Trophoblast cell (in vitro differentiated cells and primary cell): ENCODE results near the gene SEC23B.
A peak's percentile ranks its signal among the peaks of the same experiment; 100 is the strongest.
"Not testable (repeated sequence)": the region's sequence is repeated elsewhere in the genome, so short reads cannot be mapped to it uniquely, and the experiment has no call there.

Source experiments
- DNase-seq, 2 donors: peaks; one replicate each; pipeline ENCODE4 v3.0.0-alpha.2; 2016
- H2AFZ ChIP-seq: 2 replicates; pipeline ENCODE4 v1.6.1; 2013; ENCODE audit warnings: low read length, moderate library complexity, mild to moderate bottlenecking; ENCODE audit not compliant: insufficient read depth, poor library complexity
- H2AK5ac ChIP-seq: 2 replicates; pipeline ENCODE4 v1.6.1; 2013; ENCODE audit warnings: mild to moderate bottlenecking, low read length
- H2BK120ac ChIP-seq: 2 replicates; pipeline ENCODE4 v1.6.1; 2013; ENCODE audit warnings: low read length, mild to moderate bottlenecking, moderate library complexity; ENCODE audit not compliant: insufficient read depth, poor library complexity
- H2BK12ac ChIP-seq: 2 replicates; pipeline ENCODE4 v1.6.1; 2013; ENCODE audit warnings: mild to moderate bottlenecking, low read length, moderate library complexity
- H2BK5ac ChIP-seq: 2 replicates; pipeline ENCODE4 v1.6.1; 2013; ENCODE audit warnings: low read length, low read depth, moderate library complexity, mild to moderate bottlenecking; ENCODE audit not compliant: poor library complexity
- H3K14ac ChIP-seq: 2 replicates; pipeline ENCODE4 v1.6.1; 2013; ENCODE audit warnings: mild to moderate bottlenecking, low read length
- H3K18ac ChIP-seq: 2 replicates; pipeline ENCODE4 v1.6.1; 2013; ENCODE audit warnings: mild to moderate bottlenecking, low read length
- H3K23ac ChIP-seq: 2 replicates; pipeline ENCODE4 v1.6.1; 2013; ENCODE audit warnings: low read length
- H3K27ac ChIP-seq: 2 replicates; pipeline ENCODE4 v1.5.1; 2013; ENCODE audit warnings: low read depth, mild to moderate bottlenecking, inconsistent platforms, low read length, moderate library complexity
- H3K27me3 ChIP-seq: 2 replicates; pipeline ENCODE4 v1.6.1; 2013; ENCODE audit warnings: inconsistent platforms, mild to moderate bottlenecking, low read length, moderate library complexity; ENCODE audit not compliant: insufficient read depth
- H3K36me3 ChIP-seq, 2 experiments: 1 replicate in 1 of 2; 2 replicates in 1 of 2; pipeline ENCODE4 v1.6.1; 2013; ENCODE audit warnings: low read length in 2 of 2, mild to moderate bottlenecking in 2 of 2, moderate library complexity in 1 of 2; ENCODE audit not compliant: insufficient read depth in 2 of 2, control insufficient read depth in 1 of 2
- H3K4ac ChIP-seq: 2 replicates; pipeline ENCODE4 v1.6.1; 2013; ENCODE audit warnings: low read depth, mild to moderate bottlenecking, low read length, moderate library complexity
- H3K4me1 ChIP-seq, 2 experiments: 1 replicate in 1 of 2; 2 replicates in 1 of 2; pipeline ENCODE4 v1.6.1; 2013; ENCODE audit warnings: low read length in 2 of 2, mild to moderate bottlenecking in 2 of 2, moderate library complexity in 1 of 2; ENCODE audit not compliant: insufficient read depth in 2 of 2, control insufficient read depth in 1 of 2
- H3K4me2 ChIP-seq: 2 replicates; pipeline ENCODE4 v1.6.1; 2013; ENCODE audit warnings: inconsistent platforms, mild to moderate bottlenecking, low read length, moderate library complexity
- H3K4me3 ChIP-seq: 2 replicates; pipeline ENCODE4 v1.5.1; 2013; ENCODE audit warnings: mild to moderate bottlenecking, low read depth, low read length, inconsistent platforms
- H3K79me1 ChIP-seq: one replicate; pipeline ENCODE4 v1.6.1; 2013; ENCODE audit warnings: low read length
- H3K79me2 ChIP-seq: 2 replicates; pipeline ENCODE4 v1.6.1; 2013; ENCODE audit warnings: low read length, mild to moderate bottlenecking; ENCODE audit not compliant: control insufficient read depth, insufficient read depth, poor library complexity
- H3K9ac ChIP-seq: 2 replicates; pipeline ENCODE4 v1.6.1; 2013; ENCODE audit warnings: mild to moderate bottlenecking, low read length
- H3K9me3 ChIP-seq: 2 replicates; pipeline ENCODE4 v1.6.1; 2013; ENCODE audit warnings: low read depth, mild to moderate bottlenecking, control low read depth, inconsistent platforms, low read length; ENCODE audit not compliant: insufficient read depth
- H4K12ac ChIP-seq: 2 replicates; pipeline ENCODE4 v1.6.1; 2013; ENCODE audit warnings: low read depth, mild to moderate bottlenecking, low read length, moderate library complexity
- H4K8ac ChIP-seq: 2 replicates; pipeline ENCODE4 v1.6.1; 2013; ENCODE audit warnings: low read depth, mild to moderate bottlenecking, low read length, moderate library complexity
- H4K91ac ChIP-seq: one replicate; pipeline ENCODE4 v1.6.1; 2013; ENCODE audit warnings: low read depth, mild to moderate bottlenecking, low read length, moderate library complexity
- WGBS: extraction: QIAGEN DNeasy Blood & Tissue Kit; methylation state at CpG from one replicate; pipeline ENCODE4 v1.1.7; 2013; ENCODE audit warnings: missing lambda C conversion rate; ENCODE audit not compliant: insufficient read length, insufficient coverage; ENCODE audit errors: extremely low coverage; 5-methylcytosine and 5-hydroxymethylcytosine counted together

The SEC23B gene

GRCh38 chr20:18524646-18525045 is 16.9 kb downstream of the SEC23B start:
- no peak overlapping the region for H2AFZ ChIP-seq
- WGBS, result no CpG with 5 or more reads among the region's 1 CpG
- H3K36me3 ChIP-seq, result peaks cover 27 to 54% of the 10 kb centered on the region in 2 experiments
- no peak overlapping the region for H3K27ac ChIP-seq
- H4K8ac ChIP-seq, result no peak overlapping the region
- no peak overlapping the region for H3K18ac ChIP-seq
- peak in 1 of 2 donors; percentile 50 for DNase-seq
- no peaks in the 10 kb centered on the region for H3K27me3 ChIP-seq
- H2BK5ac ChIP-seq, result no peak overlapping the region
- H3K79me1 ChIP-seq, result no peaks in the 10 kb centered on the region
- no peak overlapping the region for H3K14ac ChIP-seq
- no peak overlapping the region for H3K4ac ChIP-seq
- H4K91ac ChIP-seq, result no peak overlapping the region
- H3K4me3 ChIP-seq, result no peak overlapping the region
- H4K12ac ChIP-seq, result no peak overlapping the region
- no peak overlapping the region for H3K9ac ChIP-seq
- no peaks in the 10 kb centered on the region for H3K9me3 ChIP-seq
- H2BK120ac ChIP-seq, result no peak overlapping the region
- H3K23ac ChIP-seq, result no peak overlapping the region
- no peak overlapping the region for H2BK12ac ChIP-seq
- H3K79me2 ChIP-seq, result no peaks in the 10 kb centered on the region
- H3K4me2 ChIP-seq, result no peak overlapping the region
- H3K4me1 ChIP-seq, result no peaks in the 10 kb centered on the region
- H2AK5ac ChIP-seq, result no peak overlapping the region

DNA sequence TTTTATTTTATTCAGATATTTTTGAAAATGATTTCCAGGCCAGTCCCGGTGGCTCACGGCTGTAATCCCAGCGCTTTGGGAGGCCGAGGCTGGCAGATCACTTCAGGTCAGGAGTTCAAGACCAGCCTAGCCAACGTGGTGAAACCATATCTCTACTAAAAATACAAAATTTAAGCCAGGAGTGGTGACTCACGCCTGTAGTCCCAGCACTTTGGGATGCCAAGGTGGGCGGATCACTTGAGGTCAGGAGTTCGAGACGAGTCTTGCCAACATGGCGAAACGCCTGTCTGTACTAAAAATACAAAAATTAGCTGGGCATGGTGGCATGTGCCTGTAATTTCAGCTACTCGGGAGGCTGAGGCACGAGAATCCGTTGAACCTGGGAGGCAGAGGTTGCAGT is 19.0 kb downstream of the SEC23B start:
- not testable (repeated sequence) for H4K8ac ChIP-seq, H3K9ac ChIP-seq, H3K27me3 ChIP-seq, H3K79me2 ChIP-seq, H3K14ac ChIP-seq, H3K4me3 ChIP-seq, H3K79me1 ChIP-seq, H2AFZ ChIP-seq, H2BK5ac ChIP-seq, H3K9me3 ChIP-seq, H3K4ac ChIP-seq, H3K23ac ChIP-seq, H2BK12ac ChIP-seq, H2BK120ac ChIP-seq, H3K4me2 ChIP-seq, H3K4me1 ChIP-seq, H4K12ac ChIP-seq, H3K27ac ChIP-seq, DNase-seq, H2AK5ac ChIP-seq, H3K18ac ChIP-seq, H4K91ac ChIP-seq
- peaks cover 31 to 62% of the 10 kb centered on the region in 2 experiments for H3K36me3 ChIP-seq
- no CpG with 5 or more reads among the region's 14 CpGs for WGBS

GRCh38 chr20:18527339-18527738 is 19.6 kb downstream of the SEC23B start:
- no peak overlapping the region for H3K9ac ChIP-seq
- WGBS, result no CpG with 5 or more reads among the region's 2 CpGs
- H3K4me1 ChIP-seq, result no peaks in the 10 kb centered on the region
- H3K4me2 ChIP-seq, result no peak overlapping the region
- H3K23ac ChIP-seq, result no peak overlapping the region
- no peak overlapping the region for H2AFZ ChIP-seq
- H3K36me3 ChIP-seq, result peaks cover 28 to 61% of the 10 kb centered on the region in 2 experiments
- no peaks in the 10 kb centered on the region for H3K9me3 ChIP-seq
- no peak overlapping the region for H2AK5ac ChIP-seq
- H2BK12ac ChIP-seq, result no peak overlapping the region
- no peak overlapping the region for H4K91ac ChIP-seq
- no peaks in the 10 kb centered on the region for H3K79me2 ChIP-seq
- no peaks in the 10 kb centered on the region for H3K79me1 ChIP-seq
- H3K27me3 ChIP-seq, result no peaks in the 10 kb centered on the region
- no peak overlapping the region for H3K4me3 ChIP-seq
- H3K27ac ChIP-seq, result no peak overlapping the region
- no peak for DNase-seq
- H2BK5ac ChIP-seq, result no peak overlapping the region
- no peak overlapping the region for H3K14ac ChIP-seq
- no peak overlapping the region for H4K8ac ChIP-seq
- H2BK120ac ChIP-seq, result no peak overlapping the region
- H4K12ac ChIP-seq, result no peak overlapping the region
- H3K18ac ChIP-seq, result no peak overlapping the region
- H3K4ac ChIP-seq, result no peak overlapping the region

GRCh38 chr20:18527836-18528235 is 20.1 kb downstream of the SEC23B start:
- Histone ChIP-seq H2BK5ac (no peak overlapping the region), H2AFZ (no peak overlapping the region), H4K91ac (no peak overlapping the region), H3K9ac (no peak overlapping the region), H2BK120ac (no peak overlapping the region), H4K8ac (no peak overlapping the region), H4K12ac (no peak overlapping the region), H3K79me2 (no peaks in the 10 kb centered on the region), H3K4me2 (no peak overlapping the region), H3K36me3 (peaks cover 30 to 66% of the 10 kb centered on the region in 2 experiments), H3K14ac (no peak overlapping the region), H2AK5ac (no peak overlapping the region), H3K27ac (no peak overlapping the region), H3K4me1 (no peaks in the 10 kb centered on the region), H3K9me3 (no peaks in the 10 kb centered on the region), H3K18ac (no peak overlapping the region), H3K4ac (no peak overlapping the region), H3K79me1 (no peaks in the 10 kb centered on the region), H3K23ac (no peak overlapping the region), H3K27me3 (no peaks in the 10 kb centered on the region), H3K4me3 (no peak overlapping the region), H2BK12ac (no peak overlapping the region)
- no peak for DNase-seq
- no CpG with 5 or more reads among the region's 2 CpGs for WGBS
